Pons (tissue), 1 donor: ENCODE measurements around the gene LRRC28.
A peak's percentile ranks its signal among the peaks of the same experiment; 100 is the strongest.

ENCODE experiments used
- DNase-seq: peaks from one replicate; pipeline ENCODE4 v3.0.0-alpha.2; 2016; ENCODE audit warnings: low spot score

LRRC28 gene

DNA sequence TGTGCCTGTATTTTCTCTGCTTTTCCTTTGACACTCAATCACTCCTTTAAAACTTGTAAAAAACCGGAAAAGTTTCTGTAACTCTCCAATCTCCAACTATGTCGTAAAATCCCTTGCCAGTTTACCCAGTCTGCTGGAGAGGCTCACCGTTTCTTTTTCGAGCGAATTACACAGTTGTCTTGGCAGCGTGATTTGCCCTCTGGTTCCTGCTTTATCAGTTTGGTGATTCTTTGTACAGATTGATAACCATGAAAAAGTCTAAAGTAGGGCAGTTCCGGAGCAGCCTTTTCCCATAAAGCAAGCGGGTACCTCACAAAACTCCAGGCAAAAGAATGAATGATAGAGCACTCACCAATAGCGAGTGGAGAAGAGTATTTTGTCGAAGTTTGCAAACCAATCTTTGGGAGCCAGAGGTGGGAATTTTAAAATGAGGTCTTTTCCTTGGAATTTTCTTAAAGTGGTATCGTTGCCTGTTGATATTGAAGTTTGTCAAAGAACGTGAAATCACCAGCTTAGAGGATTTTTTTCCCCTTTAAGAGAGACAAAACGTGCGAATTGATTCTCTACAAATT is 1.9 kb upstream of the LRRC28 start, which contains the start of gene TTC23:
TSS of gene TTC23 (minus strand) at position 312 of the 572 bp plus-strand sequence. CDS start 20,869 bp downstream, outside the sequence.
- DNase-seq: peak; percentile 70

DNA sequence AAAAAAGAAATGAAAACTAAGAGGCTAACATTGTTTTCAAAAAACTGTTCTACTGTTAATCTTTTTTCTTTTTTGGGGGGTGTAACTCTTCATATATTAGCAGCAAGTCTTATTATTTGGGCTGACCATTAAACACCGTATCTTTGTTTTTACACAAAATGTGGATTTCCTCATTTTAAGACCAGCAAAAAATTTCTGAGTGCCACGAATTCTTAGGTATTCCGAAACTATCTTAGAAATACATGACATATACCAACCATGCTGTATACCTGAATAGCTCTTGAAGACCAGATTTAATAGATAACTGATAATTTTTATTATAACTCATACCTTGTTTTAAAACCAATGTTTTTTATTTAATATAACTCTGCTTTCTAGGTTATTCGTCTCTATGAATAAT is 1.3 kb upstream of the LRRC28 start:
- peak; percentile 7 for DNase-seq

DNA sequence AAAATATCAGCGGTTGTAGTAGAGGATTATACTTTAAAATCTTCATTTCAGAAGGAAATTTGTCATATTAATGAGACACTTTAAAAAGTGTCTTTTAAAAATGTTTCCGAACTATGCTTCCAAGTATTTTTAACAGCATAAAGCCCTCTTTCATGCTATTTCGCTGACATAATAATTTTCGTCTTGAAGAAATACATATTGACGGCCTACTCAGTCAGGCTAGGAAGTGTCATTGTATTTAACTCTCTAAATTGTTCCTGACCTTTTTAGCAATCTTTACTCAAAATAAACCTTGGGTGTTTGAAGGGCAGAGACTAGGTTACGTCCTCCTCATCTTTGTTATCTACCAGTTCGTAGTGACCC is 806 bp upstream of the LRRC28 start:
- DNase-seq: no peak

DNA sequence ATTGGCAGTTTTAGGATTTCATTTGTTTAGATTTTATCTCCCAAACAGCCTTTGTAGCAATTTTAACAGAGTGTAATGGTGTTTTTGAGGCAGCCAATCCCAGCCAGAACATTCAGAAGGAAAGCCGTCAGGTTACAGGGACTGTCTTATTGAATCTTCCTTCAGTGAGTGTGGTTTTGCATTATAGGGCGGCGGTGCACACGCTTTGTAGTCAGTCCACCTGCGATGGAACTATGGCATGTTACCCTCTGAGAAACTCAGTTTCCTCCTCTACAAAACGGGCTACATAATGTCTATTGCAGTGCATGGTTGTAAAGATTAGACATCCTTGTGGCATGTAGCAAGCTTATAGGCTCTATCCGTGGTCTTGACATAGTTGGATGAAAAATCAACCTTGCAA is 1.0 kb downstream of the LRRC28 start:
- peak; percentile 6 for DNase-seq

DNA sequence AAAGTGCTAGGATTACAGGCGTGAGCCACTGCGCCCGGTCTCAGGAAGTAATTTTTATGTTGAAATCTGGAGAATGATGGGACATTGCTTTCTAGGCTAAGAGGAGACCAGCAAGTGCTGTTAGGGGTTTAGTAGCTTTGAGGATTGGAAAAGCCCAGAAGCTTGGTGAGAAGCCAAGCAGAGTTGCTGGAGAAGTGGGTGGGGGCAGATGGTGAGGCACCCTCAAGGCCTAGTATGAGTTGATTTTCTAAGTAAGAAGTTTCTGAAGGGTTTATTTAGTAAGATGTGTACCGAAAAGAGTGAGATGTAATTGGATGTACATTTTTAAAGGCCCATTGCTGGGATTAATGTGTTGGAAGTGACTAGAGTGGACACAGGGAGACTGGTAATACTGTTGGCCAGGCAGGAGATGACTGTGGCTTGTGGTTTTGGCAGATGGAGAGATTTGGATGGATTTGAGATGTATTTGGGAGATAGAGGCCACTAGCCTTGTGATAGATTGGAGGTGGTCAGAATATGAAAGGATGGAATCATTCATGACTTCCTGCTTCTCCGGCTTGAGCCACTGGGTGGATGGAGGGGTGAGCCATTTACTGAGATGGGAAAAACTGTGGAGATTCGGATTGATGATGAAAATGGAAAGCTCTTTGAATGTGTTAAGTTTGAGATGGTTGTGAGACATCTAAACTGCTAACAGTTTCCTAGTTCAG is 2.3 kb downstream of the LRRC28 start:
- no peak for DNase-seq

DNA sequence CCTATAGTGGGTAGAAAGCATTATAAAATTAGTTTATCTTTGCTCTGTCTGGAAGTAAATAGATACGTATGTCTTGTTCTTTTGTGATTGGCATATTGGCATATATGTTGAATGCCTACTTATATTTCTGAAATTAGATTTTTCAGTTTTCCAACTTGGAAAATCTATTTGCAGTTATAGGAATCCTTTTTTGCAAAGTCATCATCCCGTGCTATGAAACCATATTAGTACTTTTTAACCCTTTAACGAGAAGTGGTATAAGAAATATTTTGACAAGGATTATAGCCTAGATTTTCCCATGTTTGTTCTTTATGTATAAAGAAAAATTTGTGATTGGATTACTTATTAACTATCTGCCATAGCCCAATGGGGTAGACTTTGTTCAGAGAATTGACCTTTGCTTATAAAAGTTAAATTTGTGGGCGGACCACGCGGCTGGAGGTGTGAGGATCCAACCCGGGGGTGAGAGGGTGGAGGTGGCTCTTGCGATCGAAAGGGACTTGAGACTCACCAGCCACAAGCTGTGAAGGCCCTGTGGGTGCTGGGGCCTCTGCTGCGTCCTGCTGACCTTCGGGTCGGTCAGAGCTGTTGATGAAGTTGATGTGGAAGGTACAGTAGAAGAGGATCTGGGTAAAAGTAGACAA is 5.9 kb downstream of the LRRC28 start:
- DNase-seq: no peak

DNA sequence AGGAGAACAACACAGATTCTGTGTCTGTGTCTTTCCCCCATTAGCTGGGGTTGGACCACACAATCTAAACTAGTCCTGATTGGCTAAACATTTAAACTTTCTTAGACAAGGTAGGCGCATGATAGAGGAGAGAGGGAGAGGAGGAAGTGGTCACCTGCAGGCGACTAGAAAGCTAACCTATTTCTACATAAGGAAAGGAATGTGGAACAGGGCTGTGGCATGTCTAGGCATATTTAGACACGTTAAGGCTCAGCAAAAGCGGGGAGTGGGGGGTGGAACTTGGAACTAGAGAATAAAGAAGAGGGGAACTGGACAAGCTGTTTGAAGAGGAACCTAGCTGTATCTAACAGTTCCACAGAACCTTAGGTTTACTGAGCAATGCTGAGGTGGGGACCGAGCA is 12.8 kb downstream of the LRRC28 start:
- no peak for DNase-seq

DNA sequence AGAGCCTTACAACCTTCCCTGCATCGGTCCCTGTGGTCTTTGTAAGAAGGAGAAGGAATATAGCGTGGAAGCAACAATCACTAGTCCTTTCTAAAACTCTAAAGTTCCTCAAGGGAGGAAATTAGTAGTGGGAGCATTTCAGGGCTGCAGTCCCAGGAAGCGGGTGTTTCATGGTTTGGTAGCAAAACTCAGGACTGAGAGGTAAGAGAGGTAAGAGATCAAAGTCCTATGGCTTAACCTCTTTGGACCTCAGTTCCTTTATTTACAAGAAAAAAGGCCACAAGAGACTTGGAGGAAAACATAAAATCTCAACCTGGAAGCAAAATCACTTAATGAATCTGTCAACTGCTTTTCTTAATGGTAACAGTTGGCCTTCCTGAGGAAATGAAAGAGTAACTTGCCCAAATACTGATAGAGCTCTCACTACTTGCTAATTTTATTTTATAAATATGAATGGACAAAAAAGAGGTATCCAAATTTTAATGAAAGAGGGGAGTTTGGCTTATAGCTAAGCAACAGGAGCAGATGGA is 14.3 kb downstream of the LRRC28 start:
- DNase-seq: no peak

DNA sequence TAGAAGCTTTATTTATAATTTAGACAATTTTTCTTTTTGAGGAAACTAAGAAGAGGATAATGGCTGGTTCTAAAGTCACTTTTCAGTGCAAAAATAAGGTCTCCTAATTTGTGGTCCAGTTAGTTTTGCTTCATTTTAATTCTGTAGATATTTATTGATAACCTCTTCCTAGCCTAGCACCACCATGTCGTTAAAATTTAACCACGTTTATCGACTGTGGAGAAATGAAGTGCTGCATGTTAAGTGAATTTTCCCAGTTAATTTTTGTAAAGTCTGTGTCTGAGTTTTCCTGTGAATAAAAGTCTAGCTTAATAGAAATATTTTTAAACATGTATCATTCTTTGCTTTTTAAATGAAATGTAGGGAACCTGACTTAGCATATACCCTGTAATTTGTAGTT is 16.7 kb downstream of the LRRC28 start:
- no peak for DNase-seq

DNA sequence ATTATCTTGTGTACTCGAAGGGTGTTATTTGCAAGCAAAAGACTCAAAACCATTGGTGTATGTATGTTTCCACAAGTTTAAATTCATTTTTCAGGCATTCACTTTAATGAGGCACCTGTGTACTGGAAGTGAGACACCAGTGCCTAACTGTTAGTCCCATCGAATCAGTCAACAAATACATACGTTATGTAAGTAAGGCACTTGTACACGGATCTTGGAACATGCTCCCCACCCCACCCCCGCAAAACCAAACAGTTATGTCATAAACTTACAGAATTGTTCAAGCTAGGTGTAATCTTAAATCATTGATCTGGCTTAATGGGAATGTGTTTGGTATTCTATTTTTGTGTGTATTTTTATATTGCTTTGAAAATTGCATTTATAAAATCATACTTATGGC is 17.1 kb downstream of the LRRC28 start:
- no peak for DNase-seq

DNA sequence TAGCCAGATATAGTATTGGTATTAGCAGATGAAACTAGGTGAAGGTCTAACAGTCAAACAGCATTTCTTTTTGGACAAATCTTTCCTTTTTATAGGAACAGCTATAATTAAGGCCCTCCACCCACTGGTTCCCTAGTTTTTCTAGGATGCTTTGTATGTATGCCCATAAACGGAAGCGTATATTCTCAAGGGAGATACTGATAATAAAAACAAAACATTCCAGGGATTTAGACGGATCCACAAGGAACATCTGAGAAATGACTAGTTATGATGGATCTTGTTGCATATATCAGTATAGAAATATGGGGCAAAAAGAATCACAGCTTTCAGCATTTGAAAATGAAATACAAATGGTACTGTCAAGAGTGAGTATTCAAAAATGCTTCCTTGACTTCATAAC is 22.5 kb downstream of the LRRC28 start:
- no peak for DNase-seq

DNA sequence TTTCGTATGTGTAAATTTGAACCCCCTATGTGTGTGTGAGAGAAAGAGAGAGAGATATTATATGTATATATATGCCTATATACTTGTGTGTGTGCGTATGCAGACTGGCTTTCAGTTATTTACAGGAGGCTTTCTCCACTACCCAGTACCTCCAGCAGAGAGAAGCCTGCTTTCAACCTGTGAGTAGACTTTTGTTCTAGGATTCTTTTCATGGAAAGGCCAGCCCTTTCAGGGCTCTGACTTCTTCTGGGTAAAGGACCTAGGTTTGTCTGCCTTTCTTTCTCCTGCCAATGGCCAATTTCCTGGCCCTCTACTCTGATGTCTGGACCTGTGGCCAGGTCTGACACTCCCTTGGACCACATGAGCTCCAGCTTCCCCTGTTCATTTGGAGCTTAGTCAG is 23.8 kb downstream of the LRRC28 start:
- DNase-seq: no peak

DNA sequence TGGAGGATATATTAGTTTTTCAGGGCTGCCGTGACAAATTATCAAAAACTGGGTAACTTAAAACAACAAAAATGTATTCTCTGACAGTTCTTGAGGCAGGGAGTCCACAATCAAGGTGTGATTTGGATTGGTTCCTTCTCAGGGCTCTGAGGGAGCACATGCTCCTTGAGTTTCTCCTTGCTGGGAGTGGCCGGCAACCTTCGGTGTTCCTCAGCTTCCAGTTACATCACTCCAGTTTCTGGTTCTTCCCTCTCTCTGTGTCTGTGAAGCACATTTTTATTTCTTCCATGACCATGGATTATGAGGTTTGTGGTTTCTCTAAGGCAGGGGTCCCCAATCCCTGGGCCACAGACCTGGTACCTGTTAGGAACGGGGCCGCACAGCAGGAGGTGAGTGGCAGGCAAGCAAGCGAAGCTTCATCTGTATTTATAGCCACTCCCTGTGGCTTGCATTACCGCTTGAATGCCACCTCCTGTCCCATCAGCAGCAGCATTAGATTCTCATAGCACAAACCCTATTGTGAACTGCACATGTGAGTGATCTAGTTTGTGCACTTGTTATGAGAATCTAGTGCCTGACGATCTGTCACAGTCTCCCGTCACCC is 24.3 kb downstream of the LRRC28 start:
- no peak for DNase-seq

DNA sequence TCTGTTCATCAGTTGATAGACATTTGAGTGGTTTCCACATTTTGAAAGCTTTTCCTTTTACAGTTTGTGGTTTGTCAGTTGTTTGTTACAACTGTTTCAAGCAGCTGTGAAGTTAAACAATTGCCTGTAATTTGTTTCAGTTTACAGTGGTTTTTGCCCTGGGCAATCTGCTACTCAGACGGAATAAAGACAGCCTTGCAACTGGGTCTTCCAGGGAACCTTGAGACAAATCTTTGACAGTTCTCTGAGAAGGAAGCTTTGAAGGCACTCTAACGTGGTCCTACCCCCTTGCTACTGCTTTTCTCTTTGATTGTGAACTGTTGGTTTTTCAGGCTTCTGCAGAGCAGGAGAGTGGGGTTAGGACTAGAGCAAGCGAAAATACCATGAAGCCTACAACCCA is 28.0 kb downstream of the LRRC28 start:
- no peak for DNase-seq

DNA sequence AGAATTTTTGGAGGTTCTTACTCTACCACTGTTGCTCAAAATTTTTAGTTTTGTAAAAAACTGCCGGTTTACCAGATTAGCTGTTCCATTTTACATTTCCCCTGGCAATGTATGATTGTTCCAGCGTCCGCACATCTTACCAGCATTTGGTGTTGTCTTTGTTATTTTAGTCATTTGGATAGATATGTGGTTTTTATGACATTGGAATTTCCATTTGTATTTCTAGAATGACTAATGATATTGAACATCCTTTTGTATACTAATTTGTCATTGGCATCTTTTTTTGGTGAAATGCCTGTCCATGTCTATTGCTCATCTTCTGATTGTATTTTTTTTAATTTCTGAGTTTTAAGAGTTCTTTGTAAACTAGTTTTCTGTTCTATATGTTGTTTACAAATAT is 28.5 kb downstream of the LRRC28 start:
- no peak for DNase-seq

DNA sequence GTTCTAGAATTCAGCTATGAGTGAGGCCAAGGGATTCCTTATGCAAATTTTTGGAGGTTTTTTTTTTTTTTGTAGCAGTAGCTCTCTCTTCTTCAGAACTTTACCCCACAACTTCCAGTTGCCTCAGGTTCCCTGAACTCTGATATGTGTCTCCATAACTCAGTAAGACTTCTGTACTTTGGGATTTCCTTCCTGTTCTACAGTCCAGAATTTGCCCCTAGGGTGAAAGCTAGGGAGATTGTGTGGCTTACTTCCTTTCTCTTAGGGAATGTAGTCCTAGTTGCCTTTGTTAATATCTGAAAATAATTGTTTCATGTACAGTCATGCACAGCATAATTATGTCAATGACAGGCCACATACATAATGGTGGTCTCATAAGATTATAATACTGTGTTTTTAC is 30.8 kb downstream of the LRRC28 start:
- no peak for DNase-seq

DNA sequence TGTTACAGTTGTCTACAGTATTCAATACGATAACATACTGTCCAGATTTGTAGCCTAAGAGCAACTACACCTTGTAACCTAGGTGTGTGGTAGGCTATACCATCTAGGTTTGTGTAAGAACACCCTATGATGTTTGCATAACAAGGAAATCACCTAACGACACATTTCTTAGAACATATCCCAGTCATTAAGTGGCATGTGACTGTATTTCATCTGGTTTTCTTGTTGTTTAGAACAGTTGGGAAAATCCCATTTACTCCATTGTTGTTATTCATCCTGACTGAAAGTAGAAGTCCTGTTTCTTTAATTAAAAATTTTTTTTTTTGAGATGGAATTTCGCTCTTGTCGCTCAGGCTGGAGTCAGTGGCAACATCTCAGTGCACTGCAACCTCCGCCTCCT is 31.3 kb downstream of the LRRC28 start:
- no peak for DNase-seq

DNA sequence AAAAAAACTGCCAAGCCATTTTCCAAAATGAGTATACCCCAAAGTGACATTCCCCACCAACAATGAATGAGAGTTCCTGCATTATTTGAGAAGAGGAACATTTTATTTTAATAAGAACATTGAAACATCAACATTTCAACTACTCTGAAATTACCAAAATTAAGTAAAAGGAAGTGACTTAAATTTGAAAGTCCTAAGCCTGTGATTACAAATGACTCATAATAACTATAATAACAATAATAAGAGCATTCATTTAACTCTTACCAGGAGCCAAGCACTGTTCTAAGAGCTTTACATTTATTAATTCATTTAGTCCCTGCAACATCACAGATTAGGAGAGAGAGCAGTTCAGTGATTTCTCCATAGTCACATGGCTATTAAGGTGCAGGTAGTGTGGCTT is 32.4 kb downstream of the LRRC28 start:
- no peak for DNase-seq

DNA sequence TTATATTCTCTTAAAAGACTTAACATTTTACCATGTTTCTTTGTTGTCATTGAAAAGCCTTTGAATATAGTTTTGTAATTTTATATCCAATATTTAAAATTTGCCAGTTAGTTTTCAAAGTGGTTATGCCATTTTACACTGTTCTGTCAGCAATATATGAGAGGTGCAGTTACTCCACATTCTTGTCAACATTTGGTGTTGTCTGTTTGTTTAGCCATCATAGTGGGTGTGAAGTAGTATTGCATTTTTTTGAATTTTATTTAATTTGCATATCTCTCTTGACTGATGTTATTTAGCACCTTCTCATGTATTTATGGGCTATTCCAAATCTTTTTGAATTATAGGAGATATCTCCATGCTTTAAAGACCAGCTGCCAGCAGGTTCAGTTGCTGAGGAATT is 40.4 kb downstream of the LRRC28 start:
- no peak for DNase-seq

DNA sequence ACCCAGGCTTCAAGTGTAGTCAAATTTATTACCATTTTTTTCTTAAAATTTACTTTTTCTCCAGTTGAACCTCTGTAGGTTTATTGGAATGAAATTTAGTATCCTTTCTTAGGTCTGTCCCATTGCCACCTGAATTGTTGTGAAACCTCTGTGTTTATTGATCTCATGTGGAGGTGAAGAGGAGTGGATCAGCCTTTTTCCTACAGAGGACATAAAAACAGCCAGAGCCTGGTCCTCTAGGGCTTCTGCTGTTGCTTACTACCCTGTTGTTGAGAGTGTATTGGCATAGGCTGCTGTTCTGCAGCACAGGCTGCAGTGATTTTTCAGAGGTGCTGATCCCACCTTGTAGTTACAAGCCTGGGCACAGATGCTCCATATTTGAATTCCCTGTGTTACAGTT is 44.6 kb downstream of the LRRC28 start:
- no peak for DNase-seq

DNA sequence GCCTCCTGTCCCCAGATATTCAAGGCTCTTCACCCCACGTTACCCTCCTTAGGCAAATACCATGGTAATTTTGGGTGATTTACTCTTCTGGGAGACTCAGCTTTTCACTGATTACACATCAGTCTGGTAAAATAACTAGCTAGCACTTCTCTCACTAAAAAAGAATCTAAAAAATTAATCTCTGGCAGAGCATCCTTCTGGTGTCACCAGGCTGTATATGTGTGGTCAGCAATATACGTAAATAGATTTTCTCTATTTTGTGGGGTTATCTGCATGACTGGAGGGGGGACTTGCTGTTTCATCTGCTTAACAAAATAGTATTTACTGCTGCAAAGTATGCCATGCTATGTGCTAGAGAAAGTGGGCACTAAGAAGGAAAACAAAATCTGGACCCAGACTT is 45.1 kb downstream of the LRRC28 start:
- DNase-seq: no peak

DNA sequence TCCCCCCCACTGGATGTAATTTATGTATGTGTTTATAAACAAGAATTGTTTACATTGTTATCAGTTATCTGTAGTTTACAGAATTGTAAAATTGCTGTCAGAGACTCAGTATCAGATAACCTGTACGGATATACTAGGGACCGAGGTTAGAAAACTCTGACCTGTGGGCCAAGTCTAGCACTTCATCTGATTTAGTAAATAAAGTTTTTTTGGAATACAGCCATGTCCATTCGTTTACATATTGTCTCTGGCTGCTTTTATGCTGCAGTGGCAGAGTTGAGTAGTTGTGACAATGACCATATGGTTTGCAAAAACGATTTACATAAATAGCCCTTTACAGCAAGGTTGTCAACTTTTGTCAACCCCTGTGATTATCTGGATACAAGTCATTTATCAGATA is 52.6 kb downstream of the LRRC28 start:
- no peak for DNase-seq
